ENCODE measurements around the gene RPL36. TPM values are rescaled to one million over a fixed set of nuclear protein-coding genes. Genes with fewer than 3 reads are reported as not detected.

Gene RPL36
- total RNA-seq, 1 donor from 2014 or later: 846 TPM

DNA sequence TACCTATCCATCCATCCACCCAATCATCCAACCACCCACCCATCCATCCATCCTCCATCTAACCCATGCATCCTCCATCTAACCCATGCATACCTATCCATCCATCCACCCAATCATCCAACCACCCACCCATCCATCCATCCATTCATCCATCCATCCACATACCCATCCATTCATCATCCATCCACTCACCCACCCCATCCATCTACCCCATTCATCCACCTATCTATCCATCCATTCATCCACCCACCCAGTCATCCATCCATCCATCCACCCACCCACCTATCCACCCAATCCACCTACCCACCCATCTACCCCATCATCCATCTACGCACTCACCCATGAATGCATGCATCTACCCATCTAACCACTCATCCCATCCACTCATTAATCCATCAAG is 16.3 kb upstream of the RPL36 start:
- intact Hi-C loops (cut with micrococcal nuclease): no loop called here

DNA sequence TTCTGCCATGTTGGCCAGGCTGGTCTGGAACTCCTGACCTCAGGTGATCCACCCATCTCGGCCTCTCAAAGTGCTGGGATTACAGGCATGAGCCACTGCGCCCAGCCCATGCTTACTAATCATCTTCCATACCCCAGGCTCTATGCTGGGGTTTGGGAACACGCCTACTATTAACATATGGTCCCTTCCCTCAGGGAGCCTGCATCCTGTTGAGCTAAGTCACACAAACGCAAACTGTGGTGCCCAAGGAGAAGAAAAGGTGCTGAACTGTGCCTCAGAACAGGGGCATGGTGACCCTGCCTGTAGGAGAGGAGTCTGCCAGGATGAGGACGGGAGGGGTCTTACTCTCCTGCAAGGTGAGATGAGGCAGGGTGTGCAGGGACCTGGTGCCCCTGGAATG is 15.4 kb upstream of the RPL36 start:
- intact Hi-C loops (cut with micrococcal nuclease): no loop called here

DNA sequence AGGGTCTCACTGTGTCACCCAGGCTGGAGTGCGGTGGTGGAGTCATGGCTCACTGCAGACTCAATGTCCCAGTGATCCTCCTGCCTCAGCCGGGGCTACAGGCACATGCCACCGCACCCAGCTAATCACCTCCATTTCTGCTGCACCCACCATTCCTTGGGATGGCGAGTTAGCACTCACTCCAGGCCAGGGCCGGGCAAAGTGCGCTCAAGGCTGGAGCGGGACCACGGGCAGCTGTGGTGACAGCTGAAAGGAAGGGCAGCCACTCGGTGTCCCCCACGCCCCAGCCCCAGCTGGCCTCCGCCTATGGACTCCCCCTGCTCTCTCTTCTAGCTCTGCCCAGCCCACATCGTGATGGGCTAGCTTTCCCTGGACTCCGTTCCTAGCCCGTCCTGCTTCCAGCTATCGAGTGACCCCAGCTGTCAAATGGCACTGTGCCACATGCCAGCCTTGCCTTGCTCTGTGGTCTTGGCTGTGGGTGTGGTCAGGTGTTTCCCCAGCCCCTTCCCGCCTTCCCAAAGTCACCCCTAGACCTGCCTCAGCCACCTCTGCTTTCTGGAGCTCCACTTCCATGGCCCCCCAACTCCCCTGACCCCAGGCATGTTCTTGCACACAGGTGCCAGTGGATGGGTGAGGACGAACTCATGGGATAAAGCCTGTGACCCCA is 13.9 kb upstream of the RPL36 start:
- intact Hi-C loops (cut with micrococcal nuclease): no loop called here

DNA sequence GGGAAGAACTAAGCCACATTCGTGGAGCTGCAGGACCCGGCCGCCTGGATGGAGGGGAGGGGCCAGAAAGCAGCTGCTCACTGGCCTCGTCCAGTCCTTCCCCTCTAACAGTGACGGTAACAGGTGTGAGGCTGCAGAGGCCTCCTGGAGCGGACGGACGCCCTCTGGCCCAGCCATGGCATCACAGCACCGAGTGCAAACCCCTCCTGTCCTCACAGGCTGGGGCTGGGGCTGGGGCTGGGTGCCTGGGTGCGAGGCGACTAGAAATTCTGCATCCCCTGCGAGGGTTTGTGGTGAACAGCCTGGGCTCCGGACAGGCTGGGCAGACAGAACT is 13.4 kb upstream of the RPL36 start:
- intact Hi-C loops (cut with micrococcal nuclease): no loop called here

DNA sequence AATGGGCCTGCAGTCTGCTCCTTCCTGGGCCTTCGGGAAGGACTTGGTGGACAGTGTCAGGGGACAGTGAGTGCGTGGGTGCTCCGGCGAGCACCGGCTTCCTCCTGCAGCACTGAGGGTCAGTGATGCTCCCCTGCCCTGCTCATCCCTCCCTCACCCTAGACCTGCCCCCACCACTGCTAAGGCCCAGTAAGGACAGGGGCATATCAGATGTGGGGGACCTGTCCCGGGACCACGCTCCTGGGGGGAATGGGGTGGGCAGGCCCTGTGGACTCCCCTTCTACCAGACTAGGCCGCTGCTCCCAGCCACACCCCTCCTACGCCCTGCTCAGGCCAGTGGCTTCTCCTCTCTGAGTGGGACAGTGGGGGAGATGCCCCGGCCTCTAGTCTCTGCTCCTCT is 13.0 kb upstream of the RPL36 start:
- intact Hi-C loops (cut with micrococcal nuclease): no loop called here

DNA sequence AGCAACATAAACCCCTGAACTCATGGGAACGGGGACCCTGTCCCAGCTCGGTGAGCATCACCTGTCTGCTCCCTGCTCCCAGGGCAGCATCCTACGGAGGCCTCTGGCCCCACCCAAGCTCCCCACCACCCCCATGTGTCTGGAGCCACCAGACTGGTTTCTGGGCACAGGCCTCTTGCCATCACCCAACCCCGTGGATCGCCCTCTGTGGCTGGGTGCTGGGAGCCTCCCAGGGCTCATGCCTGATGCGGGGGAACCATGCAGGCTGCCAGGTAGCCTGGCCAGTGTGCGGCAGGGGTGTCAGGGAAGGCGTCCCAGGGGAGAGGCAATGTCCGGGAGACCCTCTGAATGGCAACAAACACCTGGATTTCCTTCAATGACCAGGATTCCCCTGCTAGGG is 12.5 kb upstream of the RPL36 start:
- intact Hi-C loops (cut with micrococcal nuclease): no loop called here

DNA sequence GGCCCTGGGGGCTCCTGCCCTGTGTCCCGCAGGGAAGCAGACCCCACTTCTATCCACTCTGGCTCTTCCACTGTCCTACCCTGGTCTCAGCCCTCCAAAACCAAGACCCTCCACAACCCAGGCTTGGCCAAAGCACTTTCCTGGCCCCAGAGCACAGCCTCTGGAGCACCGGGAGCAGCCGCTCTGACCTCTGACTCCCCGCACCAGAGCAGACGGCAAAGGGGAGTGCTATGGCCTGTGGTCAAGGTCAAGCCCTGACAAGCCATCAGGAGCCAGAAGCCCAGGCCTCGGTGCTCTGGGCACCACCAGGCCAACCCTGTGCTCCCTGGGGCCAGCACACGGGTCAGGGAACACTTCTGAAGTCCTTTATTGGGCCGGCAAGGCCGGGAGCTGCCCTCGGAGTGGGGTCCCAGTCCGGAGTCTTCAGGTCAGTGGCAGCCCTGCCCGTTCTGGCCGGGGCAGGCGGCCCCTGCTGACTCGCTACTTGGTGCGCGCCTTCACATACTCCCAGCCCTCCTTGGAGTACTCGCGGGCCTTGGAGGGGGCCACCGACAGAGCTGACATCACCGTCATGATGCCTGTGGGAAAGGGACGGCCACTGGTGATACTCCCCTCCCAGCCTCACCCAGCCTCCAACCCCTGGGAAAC is 11.9 kb upstream of the RPL36 start:
- intact Hi-C loops (cut with micrococcal nuclease): no loop called here

DNA sequence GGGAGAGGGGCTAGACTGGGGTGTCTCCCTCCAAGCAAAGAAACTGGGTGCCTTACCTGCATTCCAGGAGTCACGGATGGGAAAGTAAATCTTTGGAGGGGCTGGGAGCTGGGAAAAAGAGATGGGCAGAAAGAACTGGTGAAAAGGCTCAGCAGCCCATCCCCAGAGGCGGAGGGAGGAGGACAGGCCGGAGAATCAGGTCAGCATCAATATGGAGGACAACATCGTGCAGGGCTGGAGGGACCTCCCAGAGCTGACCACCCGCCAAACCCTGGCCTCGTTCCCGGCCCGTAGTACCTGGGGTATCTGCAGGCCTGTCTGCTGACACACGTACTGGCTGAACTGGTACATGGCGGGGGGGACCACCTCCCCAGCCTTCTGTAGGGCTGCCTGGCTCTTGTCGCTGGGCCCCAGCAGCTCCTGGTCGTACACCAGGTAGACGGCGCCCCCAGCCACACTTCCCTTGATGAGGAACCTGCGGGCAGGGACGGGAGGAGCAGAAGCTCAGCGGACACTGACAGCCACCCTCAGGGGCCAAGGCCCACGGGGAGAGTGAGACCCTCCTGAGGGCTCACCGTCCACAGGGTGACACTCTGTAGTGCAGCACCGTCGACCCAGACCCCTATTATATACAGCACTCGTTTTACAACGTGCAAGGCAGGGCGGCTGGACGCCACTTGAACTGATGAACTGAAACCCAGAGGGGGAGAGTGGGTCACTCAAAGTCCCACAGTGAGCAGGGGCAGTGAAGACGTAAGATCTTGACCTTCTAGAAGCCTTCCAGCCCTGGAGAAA is 10.6 kb upstream of the RPL36 start:
- intact Hi-C loops (cut with micrococcal nuclease): loop anchor here (1.0 kb wide), 5 partner anchors 11 to 225 kb away; partner anchors contain the start of genes CATSPERD, LONP1, RPL36 and SAFB2

DNA sequence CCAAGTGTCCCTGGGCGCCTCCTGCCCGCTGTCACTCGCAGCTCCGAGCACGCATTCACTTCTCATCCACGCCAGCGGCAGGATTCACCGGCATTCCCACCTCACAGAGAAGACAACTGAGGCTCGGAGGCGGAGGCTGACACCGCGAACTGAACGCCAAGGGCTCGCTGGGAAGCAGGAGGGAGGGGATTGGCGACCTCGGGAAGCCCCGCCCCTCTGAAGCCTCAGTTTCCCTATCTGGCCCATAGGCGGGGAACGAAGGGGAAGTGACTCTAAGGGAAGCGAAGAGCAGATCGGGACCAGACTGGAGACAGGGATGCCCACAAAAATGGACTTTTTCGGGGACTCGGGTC is 10.0 kb upstream of the RPL36 start:
- intact Hi-C loops (cut with micrococcal nuclease): loop anchor here (1.0 kb wide), 5 partner anchors 10 to 224 kb away; partner anchors contain the start of genes CATSPERD, LONP1, RPL36 and SAFB2

DNA sequence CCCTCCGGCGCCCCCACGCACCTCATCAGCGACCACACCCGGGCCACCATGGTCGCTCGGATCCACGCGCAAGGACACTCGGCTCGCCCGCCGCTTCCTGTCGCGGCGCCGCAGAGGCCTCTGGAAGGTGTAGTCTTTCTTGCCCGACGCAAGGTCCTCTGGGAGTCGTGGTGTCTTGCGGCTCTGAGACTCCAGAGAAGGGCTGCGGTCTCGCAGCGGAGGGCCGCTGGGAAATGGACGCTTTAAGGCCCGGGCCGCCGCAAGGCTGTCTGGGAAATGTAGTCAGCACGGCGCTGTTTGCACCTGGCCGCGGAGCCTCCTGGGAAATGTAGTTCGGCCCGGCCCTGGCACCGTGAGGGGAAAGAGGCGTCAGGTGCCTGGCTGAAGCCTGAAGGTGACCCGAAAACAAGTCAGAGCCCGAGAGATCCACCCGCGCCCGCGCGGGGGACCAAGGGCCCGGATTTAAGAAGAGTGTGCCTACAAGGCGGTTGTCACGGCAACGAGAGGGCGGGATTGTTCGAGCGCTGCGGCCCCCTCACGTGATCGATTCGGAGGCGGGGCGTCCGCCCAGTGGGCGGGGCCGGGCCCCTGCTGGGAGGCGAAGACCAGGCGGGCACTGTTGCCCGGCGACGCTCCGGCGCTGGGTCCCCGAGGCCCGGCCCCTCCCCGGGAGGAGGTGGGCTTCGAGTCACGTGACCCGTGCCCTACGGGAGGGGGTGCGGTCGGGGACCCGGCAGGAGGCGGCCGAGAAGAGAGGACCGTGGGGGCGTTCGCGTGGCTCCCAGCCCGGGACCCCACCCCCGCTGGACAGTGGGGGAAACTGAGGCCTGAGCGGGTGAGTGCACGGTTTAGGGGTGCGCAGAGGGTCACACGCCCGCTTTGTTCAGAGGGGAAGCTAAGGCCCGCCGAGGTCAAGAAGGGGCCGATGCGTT is 9.4 kb upstream of the RPL36 start, which contains the start of the genes HSD11B1L and MICOS13:
TSS of gene HSD11B1L (plus strand) at position 591 of the 932 bp plus-strand sequence. CDS start 3,806 bp downstream, outside the sequence.
TSS of gene MICOS13 (minus strand) at position 80 of the 932 bp plus-strand sequence. CDS start at position 50, 30 bp downstream.
- intact Hi-C loops (cut with micrococcal nuclease): loop anchor here (1.0 kb wide), 5 partner anchors 10 to 224 kb away; partner anchors contain the start of genes CATSPERD, LONP1, RPL36 and SAFB2

DNA sequence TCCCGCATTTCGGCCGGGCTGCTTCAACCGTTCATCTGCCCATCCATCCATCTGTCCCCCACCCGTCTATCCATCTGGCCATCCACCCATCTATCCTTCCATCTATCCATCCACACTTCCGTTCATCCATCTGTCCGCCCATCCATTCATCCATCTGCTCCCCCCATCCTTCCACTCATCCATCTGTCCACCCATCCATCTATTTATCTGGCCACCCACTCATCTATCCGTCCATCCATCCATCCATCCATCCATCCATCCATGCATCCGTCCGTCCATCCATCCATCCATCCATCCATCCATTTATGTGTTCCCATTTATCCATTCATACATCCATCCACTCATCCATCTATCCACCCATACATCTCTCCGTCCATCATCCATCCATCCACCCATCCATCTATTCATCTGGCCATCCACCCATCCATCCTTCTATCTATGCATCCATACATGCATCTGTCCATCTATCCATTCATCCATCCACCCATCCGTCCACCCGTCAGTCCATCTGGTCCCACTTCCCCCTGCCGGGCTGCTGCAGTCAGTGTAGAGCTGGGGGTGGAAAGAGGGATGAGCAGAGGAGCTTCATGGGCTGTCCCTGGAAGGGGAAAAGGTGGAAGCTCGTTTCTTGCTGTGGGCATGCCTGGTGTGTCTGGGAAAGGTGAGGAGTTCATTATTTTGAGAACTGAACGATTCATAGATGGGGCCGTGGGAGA is 8.5 kb upstream of the RPL36 start:
- intact Hi-C loops (cut with micrococcal nuclease): no loop called here

DNA sequence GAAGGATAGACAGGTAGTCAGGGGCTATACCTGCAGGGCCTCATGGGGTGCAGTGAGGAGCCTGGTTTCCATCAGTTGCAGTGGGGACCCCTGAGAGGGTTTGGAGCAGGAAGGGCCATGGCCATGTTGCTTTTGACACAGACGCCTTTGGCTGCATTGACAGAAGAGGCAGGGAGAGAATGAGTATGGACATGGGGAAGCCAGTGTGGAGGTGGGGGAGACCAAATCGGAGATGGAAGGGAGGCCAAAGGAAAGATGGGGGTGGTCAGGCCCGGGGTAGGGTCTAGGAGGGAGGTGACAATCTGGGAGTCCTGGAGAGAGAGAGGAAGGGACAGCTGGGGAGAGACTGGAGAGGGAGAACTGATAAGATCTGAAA is 8.0 kb upstream of the RPL36 start:
- intact Hi-C loops (cut with micrococcal nuclease): no loop called here

DNA sequence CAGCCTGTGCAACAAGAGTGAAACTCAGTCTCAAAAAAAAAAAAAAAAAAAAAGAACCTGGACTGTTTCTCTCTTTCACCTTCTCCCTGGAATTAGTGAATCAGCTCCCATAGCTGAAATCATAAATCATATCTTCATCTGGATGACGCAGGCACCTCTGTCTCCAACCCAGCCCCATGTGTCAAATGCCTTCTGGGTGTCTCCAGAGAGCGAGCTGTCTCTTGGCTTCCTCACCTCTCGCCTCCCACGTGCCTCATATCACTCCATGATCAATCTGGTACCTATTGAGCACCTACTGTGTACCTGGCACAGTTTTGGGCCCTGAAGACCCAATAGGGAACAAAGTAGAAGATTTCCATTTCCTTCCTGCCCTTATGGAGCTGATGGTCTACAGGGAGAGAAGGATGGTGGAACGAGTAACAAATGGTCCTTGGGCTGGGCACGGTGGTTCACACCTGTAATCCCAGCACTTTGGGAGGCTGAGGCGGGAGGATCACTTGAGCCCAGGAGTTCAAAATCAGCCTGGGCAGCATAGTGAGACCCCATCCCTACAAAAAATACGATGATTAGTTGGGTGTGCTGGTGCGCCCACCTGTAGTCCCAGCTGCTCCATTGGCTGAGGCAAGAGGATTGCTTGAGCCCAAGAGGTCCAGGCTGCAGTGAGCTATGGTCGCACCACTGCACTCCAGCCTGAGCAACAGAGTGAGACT is 6.8 kb upstream of the RPL36 start:
- intact Hi-C loops (cut with micrococcal nuclease): no loop called here

DNA sequence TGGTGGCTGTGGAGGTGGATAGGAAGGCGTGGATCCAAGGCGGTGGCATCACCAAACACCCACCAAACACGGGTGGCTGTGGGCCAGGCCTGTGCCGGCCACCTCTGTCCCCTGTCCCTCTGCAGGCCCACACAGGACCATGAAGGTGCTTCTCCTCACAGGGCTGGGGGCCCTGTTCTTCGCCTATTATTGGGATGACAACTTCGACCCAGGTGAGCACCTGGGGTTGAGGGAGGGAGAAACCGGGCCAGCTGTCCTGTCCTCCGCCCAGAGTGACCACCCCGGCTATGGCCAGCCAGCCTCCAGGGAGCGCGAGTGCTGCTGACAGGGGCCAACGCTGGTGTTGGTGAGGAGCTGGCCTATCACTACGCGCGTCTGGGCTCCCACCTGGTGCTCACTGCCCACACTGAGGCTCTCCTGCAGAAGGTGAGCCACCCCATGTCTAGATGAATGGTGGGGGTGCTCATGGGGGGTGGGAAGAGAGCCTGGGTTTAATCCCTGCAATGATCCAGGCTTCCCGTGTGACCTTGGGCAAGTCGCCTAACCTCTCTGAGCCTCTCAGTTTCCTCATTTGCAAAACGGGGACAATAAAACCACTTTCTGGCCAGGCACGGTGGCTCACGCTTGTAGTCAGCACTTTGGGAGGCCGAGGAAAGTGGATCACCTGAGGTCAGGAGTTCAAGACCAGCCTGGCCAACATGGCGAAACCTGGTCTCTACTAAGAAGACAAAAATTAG is 5.2 kb upstream of the RPL36 start:
- intact Hi-C loops (cut with micrococcal nuclease): no loop called here

DNA sequence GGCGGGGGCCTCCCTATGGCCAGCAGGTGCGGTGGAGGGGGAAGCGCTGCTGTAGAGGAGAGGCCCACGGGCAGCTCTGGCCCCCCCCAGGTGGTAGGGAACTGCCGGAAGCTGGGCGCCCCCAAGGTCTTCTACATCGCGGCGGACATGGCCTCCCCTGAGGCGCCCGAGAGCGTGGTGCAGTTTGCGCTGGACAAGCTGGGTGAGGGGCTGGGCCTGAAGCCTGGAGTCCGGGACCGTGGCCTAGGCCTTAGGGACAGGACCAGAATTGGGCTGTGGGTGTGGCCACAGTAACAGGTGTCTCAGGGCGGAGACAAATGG is 3.8 kb upstream of the RPL36 start:
- intact Hi-C loops (cut with micrococcal nuclease): no loop called here

DNA sequence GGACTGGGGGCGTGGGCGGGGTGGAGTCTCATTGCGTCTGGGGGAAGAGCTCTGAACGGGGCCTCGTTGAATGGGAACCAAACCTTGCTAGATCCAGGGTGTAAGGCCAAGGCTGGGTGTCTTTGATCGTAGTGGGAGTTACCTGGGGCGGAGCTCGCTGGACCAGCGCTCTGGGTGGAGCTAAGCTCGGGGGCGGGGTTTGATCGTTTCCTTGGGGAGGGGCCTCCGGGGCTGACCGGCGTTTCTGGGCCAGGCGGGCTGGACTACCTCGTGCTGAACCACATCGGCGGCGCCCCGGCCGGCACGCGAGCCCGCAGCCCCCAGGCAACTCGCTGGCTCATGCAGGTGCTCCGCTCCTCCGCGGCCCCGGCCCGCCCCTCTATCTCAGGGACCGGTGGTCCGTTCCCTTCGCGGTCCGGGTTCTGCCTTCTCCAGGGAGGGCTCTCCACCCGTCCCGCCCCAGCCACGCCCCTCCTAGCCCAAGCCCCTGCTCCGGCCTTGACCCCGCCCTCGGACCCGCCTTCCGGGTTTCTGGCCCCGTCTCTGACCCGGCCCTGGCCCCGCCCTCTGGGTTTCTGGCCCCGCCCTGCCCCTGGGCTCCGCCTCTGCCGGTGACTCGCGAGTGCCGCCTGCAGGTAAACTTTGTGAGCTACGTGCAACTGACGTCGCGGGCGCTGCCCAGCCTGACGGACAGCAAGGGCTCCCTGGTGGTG is 3.3 kb upstream of the RPL36 start:
- intact Hi-C loops (cut with micrococcal nuclease): loop anchor here (1.0 kb wide), 1 partner anchor 217 kb away; the partner anchor contains the start of gene VMAC

DNA sequence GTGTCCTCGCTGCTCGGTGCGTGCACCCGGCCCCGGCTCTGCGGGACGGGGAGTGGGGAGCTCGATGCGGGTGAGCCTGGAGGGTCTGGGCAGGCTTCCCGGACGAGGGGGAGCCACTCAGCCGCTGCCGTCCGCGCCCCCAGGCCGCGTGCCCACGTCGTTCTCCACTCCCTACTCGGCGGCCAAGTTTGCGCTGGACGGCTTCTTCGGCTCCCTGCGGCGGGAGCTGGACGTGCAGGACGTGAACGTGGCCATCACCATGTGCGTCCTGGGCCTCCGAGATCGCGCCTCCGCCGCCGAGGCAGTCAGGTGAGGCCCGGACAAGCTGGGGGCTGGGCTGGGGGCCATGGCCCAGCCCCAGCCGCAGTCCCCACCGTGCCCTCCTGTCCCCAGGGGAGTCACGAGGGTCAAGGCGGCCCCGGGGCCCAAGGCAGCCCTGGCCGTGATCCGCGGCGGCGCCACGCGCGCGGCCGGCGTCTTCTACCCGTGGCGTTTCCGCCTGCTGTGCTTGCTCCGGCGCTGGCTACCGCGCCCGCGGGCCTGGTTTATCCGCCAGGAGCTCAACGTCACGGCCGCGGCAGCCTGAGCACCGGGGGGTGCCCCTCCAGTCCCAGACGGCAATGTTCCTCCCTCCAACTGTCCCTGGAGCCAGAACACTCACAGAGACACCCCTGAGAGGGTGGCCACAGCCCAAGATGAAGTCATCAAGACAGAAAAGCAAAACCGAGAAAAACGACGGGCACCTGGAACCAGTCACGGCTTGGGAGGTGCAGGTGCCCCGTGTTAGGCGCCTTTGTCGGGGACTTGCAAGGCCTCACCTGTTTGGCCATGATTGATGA is 2.5 kb upstream of the RPL36 start:
- intact Hi-C loops (cut with micrococcal nuclease): loop anchor here (1.0 kb wide), 1 partner anchor 217 kb away; the partner anchor contains the start of gene VMAC
